NCI-H128 (cell line): ENCODE data around the gene MRPL27.

ENCODE experiments used
- DNase-seq: peaks from one replicate; lab custom pipeline; 2025; ENCODE audit not compliant: unreplicated experiment; lab: John Stamatoyannopoulos, UW

MRPL27 gene

DNA sequence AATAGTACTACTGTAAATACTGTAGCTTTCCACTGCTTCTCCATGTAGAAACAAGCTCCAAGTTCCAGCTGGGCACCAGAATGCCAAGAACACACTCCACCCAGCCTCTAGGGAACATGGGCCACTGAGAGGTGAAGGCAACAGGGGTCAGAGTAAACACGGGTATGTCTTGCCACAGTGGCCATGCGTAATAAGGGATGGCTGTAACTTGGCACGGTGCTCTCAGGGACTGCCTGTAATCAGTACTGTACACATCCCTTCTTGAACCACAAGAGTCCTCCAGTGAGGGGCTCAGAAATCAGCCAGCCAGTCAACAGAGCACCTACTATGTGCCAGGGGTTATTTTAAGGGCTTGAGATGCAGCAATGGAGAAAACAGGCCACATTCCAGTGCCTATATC lies 13.5 kb upstream of the MRPL27 start:
- DNase-seq: no peak

DNA sequence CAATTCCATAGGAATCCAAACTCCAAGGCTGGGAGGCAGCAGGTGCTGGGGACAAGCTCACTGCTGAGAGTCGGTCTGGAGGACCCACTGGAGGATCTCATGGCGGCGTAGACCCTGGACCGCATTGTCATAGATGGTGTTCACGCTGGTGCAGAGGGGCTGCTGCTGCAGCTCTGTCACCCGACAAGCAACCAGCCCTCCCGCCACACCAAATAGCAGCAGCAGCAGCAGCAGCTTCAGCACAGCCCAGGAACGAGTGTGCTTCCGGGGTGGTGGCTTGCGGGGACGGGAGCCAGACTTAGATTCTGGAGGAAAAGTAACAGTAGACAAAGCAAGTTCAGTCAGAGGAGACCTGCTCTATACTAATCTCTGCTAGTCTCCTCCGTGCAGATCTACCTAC lies 9.9 kb upstream of the MRPL27 start:
- DNase-seq: no peak

DNA sequence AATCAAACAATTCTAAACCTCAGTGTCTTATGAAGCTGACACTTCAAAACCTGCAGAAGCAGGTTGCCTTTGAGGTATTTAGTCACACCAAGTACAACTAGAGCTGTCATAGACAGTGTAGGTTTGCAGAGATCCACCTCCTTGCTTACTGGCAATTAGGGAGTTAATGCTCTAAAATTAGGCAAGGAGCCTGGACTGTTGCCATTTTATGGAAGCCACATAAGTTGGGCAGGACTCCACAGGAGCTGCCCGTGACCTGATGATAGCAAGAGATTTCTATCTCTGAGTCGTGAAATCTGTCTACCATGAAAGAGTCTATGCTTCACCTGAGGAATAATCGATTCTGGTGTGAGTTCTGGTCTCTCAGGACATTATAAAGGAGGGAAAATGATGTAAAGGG lies 8.9 kb upstream of the MRPL27 start:
- no peak for DNase-seq

DNA sequence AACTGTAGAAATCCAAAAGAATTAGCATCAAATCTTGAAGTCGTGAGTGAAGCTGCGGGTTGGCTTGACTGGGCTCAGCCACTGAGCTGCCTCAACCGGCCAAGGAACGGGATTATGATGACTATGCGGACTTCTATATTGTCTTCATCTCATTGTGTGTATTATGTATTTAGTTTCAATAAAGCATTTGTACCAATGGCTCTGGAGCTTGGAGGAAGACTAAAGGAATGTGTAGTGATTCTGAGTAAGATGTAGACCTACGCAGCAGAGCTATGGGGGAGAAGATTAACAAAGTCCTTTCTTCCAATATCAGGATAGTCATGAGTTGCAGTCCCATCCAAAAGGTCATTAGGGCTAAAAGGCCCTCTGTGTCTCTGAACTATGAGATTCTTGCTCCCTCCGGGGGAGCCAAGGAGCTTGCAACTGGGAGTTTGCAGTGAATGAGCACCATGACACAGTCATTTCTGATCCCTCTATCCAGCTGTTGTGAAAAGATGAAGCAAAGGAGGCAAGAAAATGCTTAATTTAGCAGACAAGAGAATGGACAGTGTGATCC lies 8.4 kb upstream of the MRPL27 start:
- no peak for DNase-seq

DNA sequence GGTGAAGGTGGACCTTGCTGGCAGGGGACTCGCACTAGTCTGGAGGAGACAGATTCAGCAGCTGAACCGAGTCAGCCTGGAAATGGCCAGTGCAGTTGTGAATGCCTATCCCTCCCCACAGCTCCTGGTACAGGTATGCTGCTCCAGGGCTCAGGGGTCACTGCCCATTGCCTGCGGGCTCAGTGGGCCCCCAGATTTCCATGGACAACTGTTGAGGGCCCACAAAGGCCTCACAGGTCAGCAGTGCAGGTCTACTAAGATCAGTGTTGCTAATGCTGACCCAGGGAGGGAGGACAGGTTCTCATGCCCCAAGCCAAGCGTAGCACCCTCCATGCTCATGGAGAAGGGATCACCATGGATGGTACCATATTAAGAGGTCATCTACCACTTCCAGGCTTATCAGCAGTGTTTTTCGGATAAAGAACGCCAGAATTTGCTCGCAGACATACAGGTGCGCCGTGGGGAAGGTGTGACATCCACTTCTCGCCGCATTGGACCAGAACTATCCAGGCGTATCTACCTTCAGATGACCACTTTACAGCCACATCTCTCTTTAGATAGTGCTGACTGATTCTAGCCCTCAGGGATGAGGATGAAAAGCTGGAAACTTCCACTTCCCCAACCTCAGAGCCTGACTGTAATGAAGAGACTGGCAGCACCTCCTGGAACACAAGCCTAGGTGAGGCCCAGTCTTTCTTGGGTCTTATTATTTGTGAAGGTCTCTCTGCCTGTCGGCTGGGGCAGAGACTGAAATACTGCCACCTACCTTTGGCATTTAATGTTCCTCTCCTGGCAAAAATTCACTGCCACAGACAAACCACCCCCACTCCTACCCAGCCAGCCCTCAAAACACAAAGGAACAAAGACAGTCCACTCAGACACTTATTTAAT lies 7.6 kb upstream of the MRPL27 start:
- no peak for DNase-seq

DNA sequence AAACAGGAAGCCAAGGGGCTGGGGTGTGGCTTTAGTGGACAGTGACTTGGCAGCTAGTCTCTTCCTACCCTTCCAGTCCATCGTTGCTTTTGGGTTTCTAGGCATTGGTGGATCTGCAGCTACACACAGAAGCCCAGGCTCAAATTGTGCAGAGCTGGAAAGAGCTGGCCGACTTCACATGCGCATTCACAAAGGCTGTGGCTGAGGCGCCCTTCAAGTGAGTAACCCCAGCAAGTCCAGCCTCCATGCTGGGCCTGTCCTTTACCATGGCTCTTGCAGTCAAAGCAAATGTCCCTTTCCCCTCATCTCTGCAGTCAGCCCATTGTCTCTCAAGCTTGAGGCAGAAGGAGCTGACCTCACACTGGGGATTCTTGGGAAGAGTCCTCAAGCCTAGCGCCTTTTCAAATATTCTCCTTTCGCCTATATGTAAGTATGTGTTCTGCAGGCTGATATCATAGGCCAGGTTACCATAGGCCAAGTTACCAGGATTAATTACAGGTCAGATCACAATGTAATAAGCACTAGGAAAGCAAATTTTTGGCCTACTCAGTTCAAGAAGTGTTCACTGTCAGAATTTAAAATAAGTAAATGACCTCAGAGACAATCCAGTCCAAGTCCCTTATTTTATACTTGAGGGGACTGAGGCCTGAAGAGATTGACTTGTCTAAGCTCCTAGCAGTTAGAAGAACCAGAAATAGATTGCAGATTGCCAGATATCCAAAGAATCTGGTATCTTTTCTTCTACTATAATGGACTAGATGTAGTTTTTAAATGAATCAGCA lies 6.6 kb upstream of the MRPL27 start:
- no peak for DNase-seq

DNA sequence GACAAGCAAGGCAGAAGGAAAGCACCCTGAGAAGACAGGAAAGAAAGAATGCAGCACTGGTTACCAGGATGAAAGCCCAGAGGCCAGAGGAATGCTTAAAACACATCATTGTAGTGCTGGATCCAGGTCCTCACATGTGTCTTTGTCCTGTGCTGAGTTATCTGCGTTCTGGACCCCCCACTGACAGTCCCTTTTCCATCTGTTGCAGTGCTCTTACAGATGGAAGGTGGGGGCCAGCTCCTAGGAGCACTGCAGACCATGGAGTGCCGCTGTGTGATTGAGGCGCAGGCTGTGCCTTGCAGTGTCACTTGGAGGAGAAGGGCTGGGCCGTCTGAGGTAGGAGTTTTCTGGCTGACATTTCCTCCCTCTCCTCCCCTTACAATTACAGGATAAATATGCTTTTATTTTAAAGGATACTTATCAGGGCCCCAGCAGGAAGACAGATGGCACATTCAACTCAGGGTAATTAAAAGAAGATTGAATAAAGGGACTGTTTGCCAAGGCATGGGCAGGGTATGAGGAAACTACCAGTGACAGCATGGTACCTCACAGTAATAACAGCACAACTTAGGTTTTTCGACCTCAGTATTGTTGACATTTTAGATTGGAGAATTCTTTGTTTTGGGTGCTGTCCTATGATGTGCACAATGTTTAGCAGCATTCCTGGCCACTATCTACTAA lies 3.0 kb upstream of the MRPL27 start:
- DNase-seq: no peak

DNA sequence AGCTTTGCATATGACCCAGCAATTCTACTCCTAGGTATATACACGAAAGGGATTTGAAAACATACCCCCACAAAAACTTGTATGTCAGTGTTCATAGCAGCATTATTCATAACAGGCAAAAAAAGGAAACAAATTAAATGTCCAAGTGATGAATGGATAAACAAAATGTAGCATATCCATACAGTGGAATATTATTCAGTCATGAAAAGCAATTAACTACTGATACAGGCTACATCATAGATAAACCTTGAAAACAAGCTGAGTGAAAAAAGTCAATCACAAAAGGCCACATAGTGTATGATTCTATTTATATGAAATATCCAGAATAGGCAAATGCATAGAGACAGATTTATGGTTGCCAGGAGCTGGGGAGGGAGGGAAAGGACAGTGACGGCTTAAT lies 721 bp upstream of the MRPL27 start:
- DNase-seq: no peak

DNA sequence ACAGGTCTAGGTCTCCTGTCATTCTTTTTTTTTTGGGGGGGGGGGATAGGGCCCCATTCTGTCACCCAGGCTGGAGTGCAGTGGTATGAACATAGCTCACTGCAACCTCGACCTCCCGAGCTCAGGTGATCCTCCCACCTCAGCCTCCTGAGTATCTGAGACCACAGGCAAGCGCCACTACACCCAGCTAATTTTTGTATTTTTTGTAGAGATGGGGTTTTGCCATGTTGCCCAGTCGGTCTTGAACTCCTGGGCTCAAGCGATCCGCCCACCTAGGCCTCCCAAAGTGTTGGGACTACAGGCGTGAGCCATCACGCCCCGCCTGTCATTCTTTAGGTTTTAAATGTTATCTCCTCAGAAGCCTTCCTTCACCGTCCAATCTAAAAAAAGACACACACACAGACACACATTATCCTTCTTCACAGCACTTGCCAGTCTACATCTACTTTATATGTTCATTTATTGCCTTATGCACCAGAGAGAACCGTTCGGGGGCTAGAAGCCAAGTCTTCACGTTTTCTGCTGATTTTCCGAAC lies 694 bp downstream of the MRPL27 start:
- no peak for DNase-seq

DNA sequence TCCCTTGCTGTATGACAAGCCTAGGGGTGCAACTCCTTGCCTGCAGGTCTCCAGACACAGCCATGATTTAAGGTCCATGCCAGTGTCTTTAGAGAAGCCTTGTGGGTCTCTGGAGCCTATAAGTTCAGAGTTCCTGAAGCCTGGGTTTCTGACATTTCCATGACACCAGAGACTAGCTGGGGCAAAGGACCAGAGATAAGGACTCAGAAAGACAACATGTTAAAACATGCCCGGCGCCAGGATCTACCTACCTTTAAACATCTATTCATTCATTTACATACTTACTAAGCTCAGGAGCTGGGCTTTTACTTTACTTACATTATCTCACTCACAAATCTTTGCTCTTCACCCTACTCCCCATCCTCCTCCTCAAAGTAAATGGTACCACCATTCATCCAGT lies 1.5 kb downstream of the MRPL27 start:
- no peak for DNase-seq

DNA sequence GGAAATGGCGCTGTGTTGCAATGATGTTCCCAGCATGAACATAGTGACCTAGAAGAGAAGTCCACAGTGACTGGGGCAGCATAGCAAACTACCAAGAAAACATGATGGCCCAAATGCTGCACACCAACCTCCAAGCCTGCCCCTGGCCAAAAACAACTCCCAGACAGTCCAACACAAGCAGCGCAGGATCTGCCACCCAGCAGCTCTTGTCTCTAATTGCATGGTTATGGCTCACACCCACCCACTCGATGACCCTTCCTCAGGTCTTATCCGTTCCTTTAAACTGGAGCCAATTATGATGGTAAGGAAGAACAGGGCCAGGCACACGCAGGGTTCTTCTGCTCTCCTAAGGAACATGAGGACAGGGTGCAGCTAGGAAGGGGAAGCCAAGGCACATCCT lies 2.9 kb downstream of the MRPL27 start:
- no peak for DNase-seq

DNA sequence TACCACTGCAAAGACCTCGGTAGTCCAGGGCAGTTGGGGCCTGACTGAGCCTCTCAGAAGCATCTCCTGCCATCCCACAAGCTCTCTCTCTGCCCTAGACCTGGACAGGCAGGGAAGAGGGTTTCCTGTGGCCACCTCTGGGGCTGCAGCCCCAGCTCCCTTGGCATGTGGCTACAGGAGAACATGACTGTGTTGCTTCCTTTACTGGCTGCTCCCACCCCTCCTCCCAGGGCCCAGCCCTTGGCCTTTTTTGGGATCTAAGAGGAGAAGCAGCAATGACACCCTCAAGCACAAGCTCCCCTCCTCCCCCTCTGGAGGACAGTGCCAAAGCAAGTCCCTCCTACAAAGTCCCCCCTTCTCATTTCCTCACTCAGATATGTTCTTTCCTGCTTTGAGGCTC lies 5.6 kb downstream of the MRPL27 start:
- DNase-seq: no peak

DNA sequence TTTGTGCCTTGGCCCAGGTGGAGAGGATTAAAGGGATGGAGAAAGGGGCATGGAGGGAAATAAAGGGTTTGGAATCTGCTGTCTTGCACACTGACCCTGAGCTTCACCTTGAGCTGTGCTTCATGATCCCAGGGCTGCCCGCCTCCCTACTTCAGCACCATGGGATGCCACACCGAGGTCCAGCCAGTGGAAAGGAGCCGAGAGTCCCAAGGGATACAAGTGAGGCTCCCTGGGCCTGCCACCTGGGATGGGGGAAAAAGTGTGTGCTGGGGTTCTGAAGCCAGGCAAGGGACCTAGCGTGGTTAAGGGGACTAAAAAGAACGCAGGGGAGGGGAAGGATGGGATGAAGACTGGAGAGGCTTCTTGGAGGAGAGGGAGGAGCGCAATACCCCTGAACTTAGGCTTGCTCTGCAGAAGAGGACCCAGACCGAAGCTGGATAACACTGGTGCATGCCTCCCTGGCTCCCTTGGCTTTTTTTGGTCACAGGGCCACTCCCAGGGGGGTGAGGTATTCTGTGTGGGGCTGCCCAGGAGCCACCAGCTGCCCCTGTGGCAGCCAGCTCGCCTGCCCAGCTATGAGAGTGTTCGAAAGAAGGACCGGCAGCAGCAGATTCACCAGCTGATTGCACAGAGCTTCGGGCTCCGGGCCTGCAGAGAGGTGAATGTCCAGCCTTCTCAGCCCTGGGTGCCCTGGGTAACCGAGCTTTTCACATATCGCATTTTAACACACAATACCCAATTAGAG lies 7.2 kb downstream of the MRPL27 start:
- DNase-seq: no peak

DNA sequence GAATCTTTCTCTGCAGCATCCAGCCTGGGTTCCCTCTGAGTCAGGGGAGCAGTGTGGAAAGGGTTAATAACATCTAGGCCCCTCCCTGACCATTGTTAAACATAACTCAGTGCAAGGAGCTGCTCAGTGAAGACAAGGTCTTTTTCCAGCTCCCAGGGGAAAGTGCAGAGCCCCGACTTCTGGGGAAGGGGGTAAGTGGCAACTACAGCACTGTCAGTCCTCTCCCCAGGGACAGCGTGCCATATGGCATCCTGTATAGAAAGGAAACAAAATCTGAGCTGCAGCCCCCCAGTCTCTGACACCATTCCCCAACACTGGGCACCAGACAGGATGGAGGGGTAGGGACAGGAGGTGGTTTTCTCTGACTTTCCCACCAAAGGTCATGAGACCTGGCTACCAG lies 7.8 kb downstream of the MRPL27 start:
- DNase-seq: no peak

DNA sequence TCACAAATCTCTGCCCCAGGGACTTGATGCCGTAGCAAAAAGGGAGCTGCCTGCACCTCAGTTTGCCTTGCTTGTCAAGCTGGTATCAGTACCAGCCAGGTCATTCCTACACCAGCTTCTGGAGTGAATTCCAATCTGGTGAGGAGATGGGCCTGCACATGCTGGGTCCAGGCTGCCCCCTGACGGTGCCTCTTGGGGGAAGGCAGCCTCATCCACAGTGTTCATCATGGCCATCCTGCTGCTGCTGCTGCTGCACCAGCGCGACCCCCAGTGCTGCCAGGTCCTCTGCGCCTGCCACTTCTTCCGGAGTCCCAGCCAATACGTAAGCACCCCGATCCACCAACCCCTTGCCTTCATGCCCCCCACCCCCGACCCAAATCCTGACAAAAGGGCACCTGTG lies 8.3 kb downstream of the MRPL27 start:
- no peak for DNase-seq

DNA sequence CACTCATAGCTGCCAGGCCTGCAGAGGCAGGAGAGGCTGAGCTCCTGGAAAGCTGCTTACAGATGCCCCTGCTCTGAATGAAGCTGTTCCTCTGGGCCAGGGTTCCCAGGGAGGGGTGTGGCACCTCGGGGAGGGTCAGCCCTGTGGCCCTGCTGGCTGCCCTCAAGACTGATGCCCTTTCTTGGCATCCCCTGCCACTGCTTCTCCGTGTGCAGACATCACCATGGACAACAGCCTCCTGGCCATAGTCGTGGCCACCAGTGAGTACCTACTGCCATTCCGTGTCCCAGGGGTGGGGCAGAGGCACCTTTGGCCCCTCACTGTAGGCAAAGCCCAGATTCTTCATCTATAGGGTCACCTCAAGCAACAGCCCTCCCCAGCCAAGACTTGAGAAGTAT lies 8.9 kb downstream of the MRPL27 start:
- no peak for DNase-seq

DNA sequence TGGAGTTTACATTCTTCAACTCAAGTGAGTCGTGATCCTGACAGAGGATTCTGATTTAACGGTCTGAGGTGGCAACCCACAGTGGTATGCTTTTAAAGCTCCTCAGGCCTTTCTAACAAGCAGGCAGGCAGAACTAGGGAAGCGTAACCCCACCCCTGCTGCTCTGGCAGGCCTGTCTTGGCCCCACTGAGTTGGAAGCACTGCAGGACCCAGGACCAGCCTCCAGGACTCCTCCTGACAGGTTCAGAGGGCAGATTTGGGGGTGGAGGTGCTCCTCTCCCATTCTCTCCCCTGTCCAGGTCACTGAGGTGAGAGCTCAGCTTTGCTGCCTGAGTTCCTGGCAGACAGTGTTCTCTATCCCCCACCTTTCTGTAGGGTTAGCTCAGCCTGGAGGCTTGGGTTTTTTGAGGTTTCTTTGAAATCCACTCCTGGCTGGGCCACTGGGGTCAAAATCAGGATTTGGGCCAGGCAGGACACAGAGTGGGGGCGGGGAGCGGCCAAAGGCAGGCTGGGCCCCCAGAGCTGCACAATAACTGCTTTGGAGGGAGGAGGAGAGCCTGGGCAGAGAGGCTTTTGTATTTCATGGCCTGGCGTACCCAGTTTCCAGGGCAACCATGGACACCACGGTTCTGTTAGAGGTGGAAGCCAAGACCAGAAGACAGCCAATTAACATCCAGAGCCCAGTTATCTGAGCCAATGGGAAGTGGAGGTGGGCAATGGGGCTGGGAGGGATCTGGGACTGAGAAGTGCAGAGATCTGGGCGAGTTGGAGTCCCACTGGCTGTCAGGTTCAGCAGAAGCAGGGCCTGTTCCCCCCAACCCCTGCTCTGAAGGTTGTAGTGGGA lies 9.5 kb downstream of the MRPL27 start:
- no peak for DNase-seq

DNA sequence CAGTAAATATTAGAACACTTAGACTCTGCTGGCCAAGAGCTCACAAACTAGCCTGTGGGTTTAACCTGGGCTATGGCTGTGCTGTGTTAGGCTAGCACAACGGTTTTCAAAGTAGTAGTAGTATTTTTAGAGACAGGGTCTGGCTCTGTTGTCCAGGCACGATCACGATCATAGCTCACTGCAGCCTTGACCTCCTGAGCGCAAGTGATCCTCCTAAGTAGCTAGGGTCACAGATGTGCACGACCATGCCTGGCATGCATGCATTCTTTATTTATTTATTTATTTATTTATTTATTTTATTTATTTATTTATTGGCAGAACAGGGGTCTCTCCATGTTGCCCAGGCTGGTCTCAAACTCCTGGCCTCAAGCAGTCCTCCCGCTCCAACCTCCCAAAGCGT lies 10.3 kb downstream of the MRPL27 start:
- DNase-seq: no peak

DNA sequence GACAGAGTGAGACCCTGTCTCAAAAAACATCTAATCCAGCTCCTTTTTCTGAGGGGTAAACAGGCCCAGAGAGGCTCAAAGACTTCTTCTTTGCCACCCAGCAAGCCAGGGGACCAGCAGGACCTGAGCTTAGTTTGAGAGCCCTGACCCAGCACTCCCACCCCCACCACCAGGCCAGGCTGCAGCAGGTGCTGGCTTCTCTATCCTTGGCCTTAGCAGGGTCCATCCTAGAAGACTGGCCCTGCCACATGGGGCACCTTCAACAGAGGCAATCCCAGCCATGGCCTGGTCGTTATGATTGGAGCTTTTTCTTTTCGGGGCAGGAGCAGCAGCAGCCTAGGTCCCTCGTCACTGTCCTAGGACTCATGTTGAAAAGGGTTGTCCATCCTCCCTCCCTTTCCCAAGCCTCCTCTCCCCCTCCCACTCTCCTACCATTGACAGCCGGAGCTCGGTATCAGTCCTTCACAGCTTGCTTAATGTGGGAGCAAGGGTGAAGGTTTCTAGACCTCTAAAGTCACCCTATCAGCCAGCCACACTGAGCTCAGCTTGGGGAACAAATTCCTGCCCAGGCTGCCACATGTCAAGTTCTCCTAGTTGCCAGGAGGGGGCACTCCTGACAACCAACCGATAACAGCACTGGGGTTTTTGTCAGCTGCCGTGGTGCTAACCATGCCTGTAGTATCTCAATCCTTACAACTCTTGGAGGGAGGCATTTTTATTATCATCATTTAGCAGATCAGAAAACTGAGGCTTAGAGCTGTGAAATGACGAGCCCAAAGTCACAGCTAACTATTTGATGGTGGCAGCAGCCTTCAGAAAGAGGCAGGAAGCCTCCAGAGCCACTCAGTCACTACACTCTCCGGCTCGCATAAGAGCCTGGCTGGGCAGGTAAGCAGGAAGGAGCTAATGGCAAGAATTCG lies 11.2 kb downstream of the MRPL27 start:
- no peak for DNase-seq
